SK-N-SH treated with all-trans-retinoic acid at 6 μM for 48 hours (cell line): ENCODE measurements around the gene CLEC16A.

ENCODE experiments used
- ATAC-seq: fragments of 200-7000 bp; cut with Tn5 transposase; 3 replicates; pipeline ENCODE4 v1.9.1; 2020; ENCODE audit warnings: mild to moderate bottlenecking, moderate library complexity
- ARNTL ChIP-seq: fragments of 450-650 bp; formaldehyde crosslinking; IDR thresholded peaks from 2 replicates; pipeline ENCODE4 v1.5.0; 2020; ENCODE audit warnings: low read depth, mild to moderate bottlenecking, moderate library complexity, borderline replicate concordance
- BACH2 ChIP-seq: fragments of 250-450 bp; sonication (Bioruptor Pico); IDR thresholded peaks from 2 replicates; pipeline ENCODE4 v1.9.0; 2021; ENCODE audit warnings: mild to moderate bottlenecking, borderline replicate concordance
- CREB5 ChIP-seq: fragments of 250-450 bp; sonication (Bioruptor Pico); IDR thresholded peaks from 2 replicates; pipeline ENCODE4 v1.5.1; 2020; ENCODE audit warnings: low read depth, mild to moderate bottlenecking, moderate library complexity
- CSDC2 ChIP-seq: fragments of 250-450 bp; sonication (Bioruptor Pico); IDR thresholded peaks from 2 replicates; pipeline ENCODE4 v1.5.0; 2020; ENCODE audit warnings: mild to moderate bottlenecking, moderate library complexity
- ESRRG ChIP-seq: fragments of 250-450 bp; sonication (Bioruptor Pico); IDR thresholded peaks from 2 replicates; pipeline ENCODE4 v1.6.1; 2021; ENCODE audit warnings: mild to moderate bottlenecking
- GLIS3 ChIP-seq: fragments of 250-450 bp; sonication (Bioruptor Pico); IDR thresholded peaks from 2 replicates; pipeline ENCODE4 v1.5.0; 2020; ENCODE audit warnings: mild to moderate bottlenecking, moderate library complexity
- OSR1 ChIP-seq: fragments of 250-450 bp; sonication (Bioruptor Pico); IDR thresholded peaks from 2 replicates; pipeline ENCODE4 v1.8.0; 2022; ENCODE audit warnings: moderate library complexity, mild to moderate bottlenecking, inconsistent platforms
- PPARA ChIP-seq: fragments of 250-450 bp; sonication (Bioruptor Pico); IDR thresholded peaks from 2 replicates; pipeline ENCODE4 v1.5.0; 2020; ENCODE audit warnings: mild to moderate bottlenecking, borderline replicate concordance
- RARB ChIP-seq: fragments of 250-450 bp; sonication (Bioruptor Pico); IDR thresholded peaks from 2 replicates; pipeline ENCODE4 v1.8.0; 2021; ENCODE audit warnings: mild to moderate bottlenecking, moderate library complexity
- SNAI2 ChIP-seq: fragments of 250-450 bp; sonication (Bioruptor Pico); IDR thresholded peaks from 2 replicates; pipeline ENCODE4 v1.5.0; 2020; ENCODE audit warnings: mild to moderate bottlenecking, moderate library complexity
- TCF4 ChIP-seq: fragments of 250-450 bp; sonication (Bioruptor Pico); IDR thresholded peaks from 2 replicates; pipeline ENCODE4 v1.8.0; 2021; ENCODE audit warnings: mild to moderate bottlenecking, moderate library complexity, borderline replicate concordance
- TOX ChIP-seq: fragments of 250-450 bp; sonication (Bioruptor Pico); IDR thresholded peaks from 2 replicates; pipeline ENCODE4 v1.8.0; 2021; ENCODE audit warnings: mild to moderate bottlenecking, moderate library complexity, borderline replicate concordance
- TSHZ2 ChIP-seq: fragments of 250-450 bp; sonication (Bioruptor Pico); IDR thresholded peaks from 2 replicates; pipeline ENCODE4 v1.5.0; 2020; ENCODE audit warnings: mild to moderate bottlenecking, moderate library complexity
- ZC3H10 ChIP-seq: fragments of 250-450 bp; sonication (Bioruptor Pico); IDR thresholded peaks from 2 replicates; pipeline ENCODE4 v1.5.1; 2021; ENCODE audit warnings: mild to moderate bottlenecking, moderate library complexity
- ZFP3 ChIP-seq: fragments of 250-450 bp; sonication (Bioruptor Pico); IDR thresholded peaks from 2 replicates; pipeline ENCODE4 v1.5.0; 2020; ENCODE audit warnings: mild to moderate bottlenecking, moderate library complexity
- ZNF565 ChIP-seq: fragments of 450-650 bp; formaldehyde crosslinking; conservative IDR thresholded peaks from 2 replicates; pipeline ENCODE4 v1.5.0; 2020; ENCODE audit warnings: low read depth, mild to moderate bottlenecking, moderate library complexity
- ZNF70 ChIP-seq: fragments of 450-650 bp; formaldehyde crosslinking; IDR thresholded peaks from 2 replicates; pipeline ENCODE4 v1.5.0; 2020; ENCODE audit warnings: mild to moderate bottlenecking, moderate library complexity
- ZNF8 ChIP-seq: fragments of 450-650 bp; formaldehyde crosslinking; IDR thresholded peaks from 2 replicates; pipeline ENCODE4 v1.5.0; 2020; ENCODE audit warnings: mild to moderate bottlenecking, moderate library complexity
- TF ChIP-seq, protein P1 (sequence below): fragments of 250-450 bp; sonication (Bioruptor Pico); IDR thresholded peaks from 2 replicates; pipeline ENCODE4 v1.8.0; 2021; ENCODE audit warnings: low read depth, mild to moderate bottlenecking, moderate library complexity, borderline replicate concordance
- TF ChIP-seq, protein P2 (sequence below): fragments of 250-450 bp; sonication (Bioruptor Pico); IDR thresholded peaks from 2 replicates; pipeline ENCODE4 v1.8.0; 2020; ENCODE audit warnings: mild to moderate bottlenecking, moderate library complexity, borderline replicate concordance
- TF ChIP-seq, protein P3 (sequence below): fragments of 250-450 bp; sonication (Bioruptor Pico); IDR thresholded peaks from 2 replicates; pipeline ENCODE4 v1.5.1; 2021; ENCODE audit warnings: mild to moderate bottlenecking, moderate library complexity

The CLEC16A gene

GRCh38 chr16:11142951-11143350 lies 198.6 kb downstream of the CLEC16A start:
- TF ChIP-seq TOX (CRISPR knock-in tag) (no peak), ARNTL (CRISPR knock-in tag) (no peak), GLIS3 (CRISPR knock-in tag) (no peak), ZNF565 (CRISPR knock-in tag) (no peak), ZC3H10 (no peak), ZFP3 (no peak), ZNF70 (no peak), TCF4 (CRISPR knock-in tag) (no peak), TSHZ2 (CRISPR knock-in tag) (no peak), SNAI2 (CRISPR knock-in tag) (no peak), ZNF8 (CRISPR knock-in tag) (no peak), OSR1 (CRISPR knock-in tag) (no peak), CREB5 (CRISPR knock-in tag) (no peak), RARB (CRISPR knock-in tag) (no peak), PPARA (no peak), BACH2 (CRISPR knock-in tag) (no peak), CSDC2 (no peak)
- TF ChIP-seq, protein P1, sequence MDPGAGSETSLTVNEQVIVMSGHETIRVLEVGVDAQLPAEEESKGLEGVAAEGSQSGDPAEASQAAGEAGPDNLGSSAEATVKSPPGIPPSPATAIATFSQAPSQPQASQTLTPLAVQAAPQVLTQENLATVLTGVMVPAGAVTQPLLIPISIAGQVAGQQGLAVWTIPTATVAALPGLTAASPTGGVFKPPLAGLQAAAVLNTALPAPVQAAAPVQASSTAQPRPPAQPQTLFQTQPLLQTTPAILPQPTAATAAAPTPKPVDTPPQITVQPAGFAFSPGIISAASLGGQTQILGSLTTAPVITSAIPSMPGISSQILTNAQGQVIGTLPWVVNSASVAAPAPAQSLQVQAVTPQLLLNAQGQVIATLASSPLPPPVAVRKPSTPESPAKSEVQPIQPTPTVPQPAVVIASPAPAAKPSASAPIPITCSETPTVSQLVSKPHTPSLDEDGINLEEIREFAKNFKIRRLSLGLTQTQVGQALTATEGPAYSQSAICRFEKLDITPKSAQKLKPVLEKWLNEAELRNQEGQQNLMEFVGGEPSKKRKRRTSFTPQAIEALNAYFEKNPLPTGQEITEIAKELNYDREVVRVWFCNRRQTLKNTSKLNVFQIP: no peak
- TF ChIP-seq, protein P2, sequence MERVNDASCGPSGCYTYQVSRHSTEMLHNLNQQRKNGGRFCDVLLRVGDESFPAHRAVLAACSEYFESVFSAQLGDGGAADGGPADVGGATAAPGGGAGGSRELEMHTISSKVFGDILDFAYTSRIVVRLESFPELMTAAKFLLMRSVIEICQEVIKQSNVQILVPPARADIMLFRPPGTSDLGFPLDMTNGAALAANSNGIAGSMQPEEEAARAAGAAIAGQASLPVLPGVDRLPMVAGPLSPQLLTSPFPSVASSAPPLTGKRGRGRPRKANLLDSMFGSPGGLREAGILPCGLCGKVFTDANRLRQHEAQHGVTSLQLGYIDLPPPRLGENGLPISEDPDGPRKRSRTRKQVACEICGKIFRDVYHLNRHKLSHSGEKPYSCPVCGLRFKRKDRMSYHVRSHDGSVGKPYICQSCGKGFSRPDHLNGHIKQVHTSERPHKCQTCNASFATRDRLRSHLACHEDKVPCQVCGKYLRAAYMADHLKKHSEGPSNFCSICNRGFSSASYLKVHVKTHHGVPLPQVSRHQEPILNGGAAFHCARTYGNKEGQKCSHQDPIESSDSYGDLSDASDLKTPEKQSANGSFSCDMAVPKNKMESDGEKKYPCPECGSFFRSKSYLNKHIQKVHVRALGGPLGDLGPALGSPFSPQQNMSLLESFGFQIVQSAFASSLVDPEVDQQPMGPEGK (CRISPR knock-in tag): no peak
- TF ChIP-seq, protein P3, sequence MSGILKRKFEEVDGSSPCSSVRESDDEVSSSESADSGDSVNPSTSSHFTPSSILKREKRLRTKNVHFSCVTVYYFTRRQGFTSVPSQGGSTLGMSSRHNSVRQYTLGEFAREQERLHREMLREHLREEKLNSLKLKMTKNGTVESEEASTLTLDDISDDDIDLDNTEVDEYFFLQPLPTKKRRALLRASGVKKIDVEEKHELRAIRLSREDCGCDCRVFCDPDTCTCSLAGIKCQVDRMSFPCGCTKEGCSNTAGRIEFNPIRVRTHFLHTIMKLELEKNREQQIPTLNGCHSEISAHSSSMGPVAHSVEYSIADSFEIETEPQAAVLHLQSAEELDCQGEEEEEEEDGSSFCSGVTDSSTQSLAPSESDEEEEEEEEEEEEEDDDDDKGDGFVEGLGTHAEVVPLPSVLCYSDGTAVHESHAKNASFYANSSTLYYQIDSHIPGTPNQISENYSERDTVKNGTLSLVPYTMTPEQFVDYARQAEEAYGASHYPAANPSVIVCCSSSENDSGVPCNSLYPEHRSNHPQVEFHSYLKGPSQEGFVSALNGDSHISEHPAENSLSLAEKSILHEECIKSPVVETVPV (CRISPR knock-in tag): no peak
- ATAC-seq: no peak

DNA sequence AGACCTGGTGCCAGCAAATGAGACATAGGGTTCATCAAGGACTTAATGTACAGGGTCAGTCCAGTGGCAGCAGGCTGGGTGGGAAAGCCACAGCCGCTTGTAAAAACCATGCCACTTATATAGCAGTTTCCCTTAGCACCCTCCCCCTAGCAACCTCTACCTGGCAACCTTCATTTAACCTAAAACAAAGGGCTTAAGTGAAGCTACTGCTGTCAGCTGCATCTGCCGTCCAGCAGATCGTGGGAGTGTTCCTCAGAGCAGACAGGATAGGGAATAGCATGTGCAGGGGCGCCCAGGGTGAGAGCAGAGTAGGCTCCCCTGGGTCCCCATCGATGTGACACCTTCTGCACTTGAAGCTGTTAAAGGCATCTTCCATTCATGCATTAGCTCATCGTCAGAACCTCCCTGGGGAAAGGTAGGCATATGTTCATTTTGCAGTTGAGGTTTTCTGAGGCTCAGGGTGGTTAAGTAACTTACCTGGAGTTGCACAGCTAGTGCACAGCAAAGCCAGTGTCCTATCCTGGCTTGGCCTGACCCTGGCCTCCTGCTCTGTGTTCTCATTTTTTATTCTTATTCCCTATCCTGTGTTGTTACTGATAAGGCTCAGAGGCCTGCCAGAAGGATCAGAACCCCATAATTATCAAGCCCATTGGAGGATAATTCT lies 199.1 kb downstream of the CLEC16A start:
- no peak for ATAC-seq
- no peak for TF ChIP-seq ESRRG (CRISPR knock-in tag)
- no peak for TF ChIP-seq ZC3H10
- no peak for TF ChIP-seq ZFP3
- TF ChIP-seq, protein P2 (CRISPR knock-in tag): no peak
- TF ChIP-seq, protein P1: no peak
- TF ChIP-seq PPARA: no peak
- no peak for TF ChIP-seq BACH2 (CRISPR knock-in tag)
- no peak for TF ChIP-seq GLIS3 (CRISPR knock-in tag)
- no peak for TF ChIP-seq ZNF70
- TF ChIP-seq ZNF565 (CRISPR knock-in tag): no peak
